A549 (cell line): Measurements from ENCODE around the gene GALNT12. TPM values are rescaled to one million over a fixed set of nuclear protein-coding genes. Genes with fewer than 3 reads are reported as not detected.

Experiments
- ATAC-seq, 2 experiments: fragments of 200-7000 bp in 1 of 2; fragments of >200 bp in 1 of 2; cut with Nextera tagmentation in 1 of 2; cut with Tn5 transposase in 1 of 2; 3 replicates each; pipeline versions ENCODE4 v1.8.0 to v1.9.1; 2018 to 2020; ENCODE audit warnings: mild to moderate bottlenecking in 1 of 2, moderate library complexity in 1 of 2
- CTCF ChIA-PET: fragments of 300-600 bp; sonication (Branson Sonifier 250); formaldehyde crosslinking; extraction: SDS; loops from one replicate; lab custom pipeline; 2021; ENCODE audit warnings: antibody characterized with exemption, inconsistent platforms; lab: Yijun Ruan, JAX
- POLR2A ChIA-PET: fragments of 350-600 bp; formaldehyde crosslinking; extraction: SDS; loops from one replicate; lab custom pipeline; 2021; ENCODE audit warnings: antibody characterized with exemption, inconsistent platforms; lab: Yijun Ruan, JAX
- DNase-seq, 2 experiments: peaks; one replicate each; pipeline versions ENCODE4 v3.0.0 to v3.0.0-alpha.2; 2011 to 2016; ENCODE audit warnings: low read depth in 1 of 2, low spot score in 1 of 2
- FAIRE-seq: peaks from 2 replicates; lab custom pipeline; 2011; peaks lifted over from hg19 to GRCh38; lab: Jason Lieb, UNC
- H3K27ac ChIP-seq, 2 experiments: fragments of >200 bp; sonication (Bioruptor Twin); formaldehyde crosslinking; 3 replicates each; pipeline ENCODE4 v1.5.1; 2016 to 2017
- H3K4me1 ChIP-seq: fragments of >200 bp; sonication (Bioruptor Twin); formaldehyde crosslinking; 3 replicates; pipeline ENCODE4 v1.6.1; 2016
- H3K4me2 ChIP-seq: fragments of >200 bp; sonication (Bioruptor Twin); formaldehyde crosslinking; 3 replicates; pipeline ENCODE4 v1.6.1; 2016
- H3K4me3 ChIP-seq: fragments of >200 bp; sonication (Bioruptor Twin); formaldehyde crosslinking; 3 replicates; pipeline ENCODE4 v1.5.1; 2016
- H3K9me3 ChIP-seq: fragments of >200 bp; sonication (Bioruptor Twin); formaldehyde crosslinking; 3 replicates; pipeline ENCODE4 v1.6.1; 2016
- BCL3 ChIP-seq: fragments of >200 bp; sonication (Bioruptor Twin); formaldehyde crosslinking; IDR thresholded peaks from 3 replicates; pipeline ENCODE4 v1.6.1; 2016
- CBX2 ChIP-seq: fragments of 200-600 bp; sonication (generic); IDR thresholded peaks from 2 replicates; pipeline ENCODE4 v1.6.1; 2016; ENCODE audit warnings: low read depth, mild to moderate bottlenecking, borderline replicate concordance
- FOSL2 ChIP-seq, 2 experiments: fragments of 450-650 bp in 1 of 2; fragments of >200 bp in 1 of 2; sonication (Bioruptor Twin) in 1 of 2; formaldehyde crosslinking; IDR thresholded peaks; 2 replicates each; pipeline versions ENCODE4 v1.5.0 to v1.6.1; 2016 to 2020; ENCODE audit warnings: mild to moderate bottlenecking in 1 of 2, moderate library complexity in 1 of 2
- FOXS1 ChIP-seq: fragments of 250-450 bp; sonication (Bioruptor Pico); IDR thresholded peaks from 2 replicates; pipeline ENCODE4 v1.5.0; 2020; ENCODE audit warnings: mild to moderate bottlenecking, moderate library complexity
- HDAC2 ChIP-seq: fragments of 200-600 bp; sonication (generic); IDR thresholded peaks from 2 replicates; pipeline ENCODE4 v1.6.1; 2016
- HES2 ChIP-seq: fragments of >200 bp; sonication (Bioruptor Twin); formaldehyde crosslinking; IDR thresholded peaks from 2 replicates; pipeline ENCODE4 v1.6.1; 2016
- JUNB ChIP-seq: fragments of >200 bp; sonication (Bioruptor Twin); formaldehyde crosslinking; IDR thresholded peaks from 2 replicates; pipeline ENCODE4 v1.6.1; 2016
- KDM1A ChIP-seq: fragments of 200-600 bp; sonication (generic); IDR thresholded peaks from 2 replicates; pipeline ENCODE4 v1.6.1; 2016; ENCODE audit warnings: low read depth, mild to moderate bottlenecking
- MAFK ChIP-seq: fragments of 450-650 bp; IDR thresholded peaks from 2 replicates; pipeline ENCODE4 v1.6.1; 2014; ENCODE audit not compliant: partially characterized antibody
- NFE2L2 ChIP-seq: fragments of 150-350 bp; conservative IDR thresholded peaks from 2 replicates; pipeline ENCODE4 v1.6.1; 2014; ENCODE audit warnings: low read length
- NPAS2 ChIP-seq: fragments of 250-450 bp; sonication (Bioruptor Pico); IDR thresholded peaks from 2 replicates; pipeline ENCODE4 v1.8.0; 2022; ENCODE audit warnings: mild to moderate bottlenecking, moderate library complexity, borderline replicate concordance
- PBX3 ChIP-seq: IDR thresholded peaks from 2 replicates; pipeline ENCODE4 v1.6.1; 2012
- PHF8 ChIP-seq: fragments of 200-600 bp; sonication (generic); IDR thresholded peaks from 2 replicates; pipeline ENCODE4 v1.6.1; 2016; ENCODE audit warnings: low read depth, mild to moderate bottlenecking, antibody characterized with exemption, moderate library complexity, borderline replicate concordance
- POLR2A ChIP-seq: IDR thresholded peaks from 2 replicates; pipeline ENCODE4 v1.6.1; 2012; ENCODE audit warnings: mild to moderate bottlenecking, low read length
- POLR2AphosphoS2 ChIP-seq: conservative IDR thresholded peaks from 2 replicates; pipeline ENCODE4 v1.6.1; 2012; ENCODE audit warnings: low read length, improper control_type of control experiment, inconsistent platforms
- RARB ChIP-seq: fragments of 250-450 bp; sonication (Bioruptor Pico); IDR thresholded peaks from 2 replicates; pipeline ENCODE4 v1.8.0; 2021; ENCODE audit warnings: mild to moderate bottlenecking, moderate library complexity
- RNF2 ChIP-seq: fragments of 200-600 bp; sonication (generic); IDR thresholded peaks from 2 replicates; pipeline ENCODE4 v1.6.1; 2016; ENCODE audit warnings: low read depth, mild to moderate bottlenecking, antibody characterized with exemption, moderate library complexity, borderline replicate concordance
- SMC3 ChIP-seq: fragments of >200 bp; sonication (Bioruptor Twin); formaldehyde crosslinking; IDR thresholded peaks from 3 replicates; pipeline ENCODE4 v1.6.1; 2018; ENCODE audit warnings: inconsistent platforms
- USF2 ChIP-seq: fragments of 450-650 bp; IDR thresholded peaks from 2 replicates; pipeline ENCODE4 v1.6.1; 2014; ENCODE audit warnings: antibody characterized with exemption
- ZC3H11A ChIP-seq: fragments of 450-650 bp; IDR thresholded peaks from 2 replicates; pipeline ENCODE4 v1.6.1; 2014; ENCODE audit warnings: antibody characterized with exemption, mild to moderate bottlenecking
- ZSCAN20 ChIP-seq: fragments of 250-450 bp; sonication (Bioruptor Pico); IDR thresholded peaks from 2 replicates; pipeline ENCODE4 v1.8.0; 2022; ENCODE audit warnings: mild to moderate bottlenecking, moderate library complexity
- WGBS: methylation state at CpG from one replicate; pipeline ENCODE4 v1.1.6; 2017; ENCODE audit errors: missing lambda C conversion rate; 5-methylcytosine and 5-hydroxymethylcytosine counted together
- polyA plus RNA-seq, 4 experiments: library from polyadenylated mRNA; depleted of rRNA in 3 of 4; stranded (reverse); fragments of >200 nt; fragmentation: RNase III in 1 of 4; extraction: RNeasy Plus Mini Kit Qiagen cat#74134 plus additional on column Dnase treatment in 1 of 4; gene quantifications; 2 replicates in 3 of 4; 3 replicates in 1 of 4; pipeline ENCODE4 v1.2.3, GENCODE V29; 2011 to 2017

Gene GALNT12
- polyA plus RNA-seq, 2 of the 4 experiments (the other 2 are of a cell fraction): 3.2 to 7.3 TPM

- H3K9me3 ChIP-seq: peaks cover 6% of the 10 kb centered on the region; the same call in 1 of the 3 replicates
- no peak for FAIRE-seq
- no peak overlapping the region for H3K4me2 ChIP-seq
- ChIA-PET POLR2A (no interaction called here), CTCF (no interaction called here)
- H3K4me1 ChIP-seq: no peaks in the 10 kb centered on the region
- DNase-seq: no peak
- no peak overlapping the region for H3K4me3 ChIP-seq
- no peak overlapping the region for H3K27ac ChIP-seq
- no peak for TF ChIP-seq HDAC2
- TF ChIP-seq ZSCAN20 (CRISPR knock-in tag): no peak
- TF ChIP-seq BCL3: no peak
- no peak for TF ChIP-seq FOSL2 (IDR thresholded peaks at IDR 0.05)
- no peak for TF ChIP-seq FOSL2 (CRISPR knock-in tag; IDR thresholded peaks at IDR 0.05)
- no peak for TF ChIP-seq POLR2A
- TF ChIP-seq SMC3: no peak
- TF ChIP-seq ZC3H11A: no peak
- TF ChIP-seq CBX2: no peak
- no peak for TF ChIP-seq MAFK
- no peak for TF ChIP-seq NPAS2
- WGBS: 27% methylated on average over 5 of the region's 5 CpGs
- no peak for ATAC-seq
Measured at GRCh38 chr9:98885575-98886295, 78.3 kb downstream of the GALNT12 start.

- DNase-seq: no peak
- 38% methylated on average over 6 of the region's 6 CpGs for WGBS
- H3K4me1 ChIP-seq: no peaks in the 10 kb centered on the region
- H3K9me3 ChIP-seq: no peaks in the 10 kb centered on the region
- no peak overlapping the region for H3K4me2 ChIP-seq
- FAIRE-seq: no peak
- no peak overlapping the region for H3K27ac ChIP-seq
- ChIA-PET CTCF (interaction anchor here (1.2 kb wide), 1 partner anchor 12 kb away, joined by 3 read pairs; no protein-coding TSS in a partner anchor), POLR2A (no interaction called here)
- ATAC-seq: no peak
- TF ChIP-seq USF2 (no peak), RNF2 (no peak), RARB (no peak), JUNB (no peak), HES2 (no peak), KDM1A (no peak), POLR2AphosphoS2 (no peak), HDAC2 (no peak), PHF8 (no peak), POLR2A (no peak), NFE2L2 (no peak), PBX3 (no peak), FOXS1 (CRISPR knock-in tag) (no peak)
- no peak overlapping the region for H3K4me3 ChIP-seq
Measured at GRCh38 chr9:98886691-98887229, 79.3 kb downstream of the GALNT12 start.
